K562 (cell line): ENCODE data around the gene MACROD2. TPM values are rescaled to one million over a fixed set of nuclear protein-coding genes. Genes with fewer than 3 reads are reported as not detected.

Experiments used
- ATAC-seq: fragments of 200-7000 bp; cut with Tn5 transposase; 3 replicates; pipeline ENCODE4 v1.9.1; 2020; ENCODE audit warnings: moderate library complexity
- BruUV-seq: library from RNA; stranded (reverse); fragments of 400-500 nt; replicated peaks from 2 replicates; lab custom pipeline; 2021; lab: Mats Ljungman, UMichigan
- CTCF ChIA-PET: fragments of 300-600 bp; formaldehyde crosslinking; extraction: SDS; loops from one replicate; lab custom pipeline; 2021; ENCODE audit warnings: low intra/inter-chr PET ratio; lab: Yijun Ruan, JAX
- POLR2A ChIA-PET: fragments of 300-600, 350-650 bp; sonication (Branson Sonifier 250); formaldehyde crosslinking; extraction: SDS; loops from one replicate; lab custom pipeline; 2021; ENCODE audit warnings: antibody characterized with exemption, inconsistent platforms; lab: Yijun Ruan, JAX
- DNase-seq, 4 experiments: peaks; one replicate each; pipeline versions ENCODE4 v3.0.0 to v3.0.0-alpha.2; 2011 to 2018; ENCODE audit warnings: low spot score in 3 of 4, mixed read lengths in 3 of 4; ENCODE audit errors: extremely low read depth in 1 of 4
- FAIRE-seq: peaks from 2 replicates; lab custom pipeline; 2011; peaks lifted over from hg19 to GRCh38; lab: Jason Lieb, UNC
- H2AFZ ChIP-seq: 2 replicates; pipeline ENCODE4 v1.6.0; 2011; ENCODE audit warnings: low read depth, low read length, control low read depth, inconsistent platforms
- H3K27ac ChIP-seq: fragments of 200-600 bp; 3 replicates; pipeline ENCODE4 v1.8.0; 2011; ENCODE audit warnings: low read depth, mild to moderate bottlenecking, control low read depth, inconsistent platforms, low read length, moderate library complexity, mixed read lengths; ENCODE audit errors: extremely low read depth
- H3K27me3 ChIP-seq, 2 experiments: fragments of 300-600 bp in 1 of 2; 2 replicates in 1 of 2; 3 replicates in 1 of 2; pipeline versions ENCODE4 v1.6.0 to v1.8.0; 2011; ENCODE audit warnings: inconsistent platforms in 2 of 2, low read length in 2 of 2, mild to moderate bottlenecking in 1 of 2, mixed read lengths in 1 of 2, moderate library complexity in 1 of 2; ENCODE audit not compliant: control insufficient read depth in 2 of 2, insufficient read depth in 2 of 2
- H3K36me3 ChIP-seq: fragments of 300-600 bp; 3 replicates; pipeline ENCODE4 v1.8.0; 2011; ENCODE audit warnings: mild to moderate bottlenecking, low read length, inconsistent platforms; ENCODE audit not compliant: control insufficient read depth, insufficient read depth
- H3K4me1 ChIP-seq, 2 experiments: fragments of 200-600 bp in 1 of 2; replicated peaks in 1 of 2; 2 replicates in 1 of 2; 3 replicates in 1 of 2; pipeline versions ENCODE4 v1.5.1 to v1.8.0; 2011; ENCODE audit warnings: inconsistent platforms in 2 of 2, low read length in 2 of 2, mild to moderate bottlenecking in 1 of 2, mixed read lengths in 1 of 2, moderate library complexity in 1 of 2; ENCODE audit not compliant: control insufficient read depth in 2 of 2, insufficient read depth in 2 of 2
- H3K4me2 ChIP-seq: 2 replicates; pipeline ENCODE4 v1.6.1; 2011; ENCODE audit warnings: low read length, control low read depth, inconsistent platforms, mixed read lengths; ENCODE audit not compliant: insufficient read depth
- H3K4me3 ChIP-seq: fragments of 200-600 bp; sonication (generic), shearing (Covaris generic); 2 replicates; pipeline ENCODE4 v1.5.1; 2016; ENCODE audit warnings: control low read depth, inconsistent platforms
- H3K79me2 ChIP-seq: fragments of 200-600 bp; 3 replicates; pipeline ENCODE4 v1.8.0; 2011; ENCODE audit warnings: low read length, inconsistent platforms; ENCODE audit not compliant: control insufficient read depth, insufficient read depth
- H3K9ac ChIP-seq, 2 experiments: 2 replicates each; pipeline versions ENCODE4 v1.6.0 to v1.6.1; 2011; ENCODE audit warnings: low read depth in 2 of 2, low read length in 2 of 2, control low read depth in 1 of 2, inconsistent platforms in 1 of 2, mild to moderate bottlenecking in 1 of 2, mixed read lengths in 1 of 2; ENCODE audit not compliant: insufficient read depth in 1 of 2
- H3K9me1 ChIP-seq: one replicate; pipeline ENCODE4 v1.6.0; 2011; ENCODE audit warnings: inconsistent platforms, mild to moderate bottlenecking, low read length, moderate library complexity; ENCODE audit not compliant: control insufficient read depth, insufficient read depth
- H3K9me3 ChIP-seq: replicated peaks from 2 replicates; pipeline ENCODE4 v1.5.1; 2011; ENCODE audit warnings: low read depth, low read length, inconsistent platforms; ENCODE audit not compliant: control insufficient read depth, insufficient read depth
- H4K20me1 ChIP-seq: replicated peaks from 2 replicates; pipeline ENCODE4 v1.6.1; 2011; ENCODE audit warnings: low read length, inconsistent platforms, mixed read lengths; ENCODE audit not compliant: control insufficient read depth, insufficient read depth
- CUX1 ChIP-seq: fragments of 200-800 bp; sonication (Bioruptor generic); IDR thresholded peaks from 2 replicates; pipeline ENCODE4 v1.6.1; 2016; ENCODE audit warnings: missing genetic modification characterization, missing compliant biosample characterization
- EP300 ChIP-seq: IDR thresholded peaks from 2 replicates; pipeline ENCODE4 v1.6.1; 2012; ENCODE audit warnings: low read length, improper control_type of control experiment
- TEAD4 ChIP-seq, 2 experiments: sonication (generic) in 1 of 2; formaldehyde crosslinking in 1 of 2; IDR thresholded peaks; 2 replicates each; pipeline versions ENCODE4 v1.6.1 to v1.8.0; 2012 to 2022; ENCODE audit warnings: borderline replicate concordance in 1 of 2, inconsistent platforms in 1 of 2, low read length in 1 of 2, mild to moderate bottlenecking in 1 of 2, missing genetic modification reagents in 1 of 2
- WGBS: fragments of 100-300 bp; shearing (Covaris generic); methylation state at CpG from one replicate; pipeline ENCODE4 v1.1.6; 2016; ENCODE audit warnings: low coverage, mixed read lengths; ENCODE audit not compliant: insufficient coverage; ENCODE audit errors: missing lambda C conversion rate; 5-methylcytosine and 5-hydroxymethylcytosine counted together
- in situ Hi-C: fragments of 300-500 bp; cut with MboI; formaldehyde crosslinking; loops from 4 replicates; pipeline ENCODE4 v1.15.0; 2018; ENCODE audit warnings: inconsistent platforms, mixed read lengths
- intact Hi-C: fragments of 100-400 bp; cut with micrococcal nuclease; formaldehyde crosslinking; loops from 2 replicates; pipeline ENCODE4 v1.14.2; 2022
- polyA plus RNA-seq, 8 experiments: library from polyadenylated mRNA; depleted of rRNA in 4 of 8; stranded (reverse) in 5 of 8; unstranded in 3 of 8; fragments of >200 nt; fragmentation: Nextera tagmentation in 2 of 8; fragmentation: Illumina TruSeq in 1 of 8; extraction: Ambion mirVana in 2 of 8; extraction: Trizol in 1 of 8; gene quantifications; 2 replicates each; pipeline versions ENCODE4 v1.2.1 to v1.2.3, GENCODE V29; 2011 to 2014; ENCODE audit warnings: inconsistent platforms in 1 of 8, missing spikeins in 1 of 8
- total RNA-seq, 7 experiments: library from RNA; depleted of rRNA in 6 of 7; stranded (reverse); fragments of >200 nt in 6 of 7; fragmentation: Illumina TruSeq in 2 of 7; extraction: Trizol in 2 of 7; gene quantifications; 2 replicates each; pipeline versions ENCODE4 v1.2.1 to v1.2.3, GENCODE V29; 2011 to 2021; ENCODE audit warnings: low replicate concordance in 1 of 7

Gene MACROD2
- total and polyA plus RNA-seq, 9 of the 15 experiments (the other 6 are each of a cell fraction or from before 2014, with no cell fraction given): not detected

- no peak overlapping the region for H2AFZ ChIP-seq
- no TSS peak for BruUV-seq
- H3K9me3 ChIP-seq: no peaks in the 10 kb centered on the region
- no peaks in the 10 kb centered on the region for H4K20me1 ChIP-seq
- H3K4me1 ChIP-seq: no peaks in the 10 kb centered on the region
- POLR2A ChIA-PET: no interaction called here
- ATAC-seq: no peak
- H3K27me3 ChIP-seq: no peaks in the 10 kb centered on the region
- intact Hi-C loops: no loop called here
- TF ChIP-seq EP300 (no peak), TEAD4 (IDR thresholded peaks at IDR 0.05; ENCODE audit: low read length) (no peak), TEAD4 (CRISPR knock-in tag; IDR thresholded peaks at IDR 0.05; ENCODE audit: borderline replicate concordance) (no peak), CUX1 (CRISPR knock-in tag) (no peak)
- DNase-seq: no peak
- H3K36me3 ChIP-seq: no peaks in the 10 kb centered on the region
- no peak for FAIRE-seq
- no peak overlapping the region for H3K9ac ChIP-seq
- H3K4me3 ChIP-seq: no peak overlapping the region
- H3K9me1 ChIP-seq: no peaks in the 10 kb centered on the region
- WGBS: 0% methylated on average over 2 of the region's 3 CpGs
- CTCF ChIA-PET: no interaction called here
- in situ Hi-C loops: no loop called here
- no peak overlapping the region for H3K27ac ChIP-seq
- H3K4me2 ChIP-seq: no peak overlapping the region
- no peaks in the 10 kb centered on the region for H3K79me2 ChIP-seq
Observed at GRCh38 chr20:15848126-15848525, 1852.8 kb downstream of the MACROD2 start.
